Right lobe of liver (tissue), 6 donors: Measurements from ENCODE around the gene CHTF8. TPM values are rescaled to one million over a fixed set of nuclear protein-coding genes. Genes with fewer than 3 reads are reported as not detected.

Source experiments
- ATAC-seq, 4 donors: fragments of 200-7000 bp; cut with Tn5 transposase; one replicate each; pipeline ENCODE4 v1.9.1; 2020; ENCODE audit warnings: mild to moderate bottlenecking in 4 of 4, moderate library complexity in 4 of 4
- DNase-seq, 3 donors: peaks; one replicate each; pipeline ENCODE4 v3.0.0-alpha.2; 2020
- H3K27ac ChIP-seq, 3 donors: fragments of 200-600 bp; one replicate each; pipeline ENCODE4 v1.8.0; 2022
- H3K27me3 ChIP-seq, 2 donors: fragments of 200-600 bp; one replicate each; pipeline ENCODE4 v1.8.0; 2022
- H3K36me3 ChIP-seq, 4 donors: fragments of 200-600 bp; sonication (generic) in 1 of 4; one replicate each; pipeline versions ENCODE4 v1.5.1 to v1.8.0; 2017 to 2022; ENCODE audit warnings: control low read depth in 1 of 4
- H3K4me1 ChIP-seq, 4 donors: fragments of 200-600 bp; sonication (generic) in 1 of 4; one replicate each; pipeline versions ENCODE4 v1.5.1 to v1.8.0; 2017 to 2022; ENCODE audit warnings: control low read depth in 1 of 4
- H3K4me3 ChIP-seq, 3 donors: fragments of 200-600 bp; one replicate each; pipeline ENCODE4 v1.8.0; 2022
- H3K9me3 ChIP-seq, 4 donors: fragments of 200-600 bp; sonication (generic) in 1 of 4; one replicate each; pipeline versions ENCODE4 v1.5.1 to v1.8.0; 2017 to 2022; ENCODE audit warnings: control low read depth in 1 of 4
- POLR2A ChIP-seq: fragments of 450-650 bp; IDR thresholded peaks from one replicate; pipeline ENCODE4 v1.6.1; 2017; ENCODE audit warnings: antibody characterized with exemption, mild to moderate bottlenecking
- WGBS: methylation state at CpG from one replicate; pipeline ENCODE4 v1.1.6; 2018; ENCODE audit warnings: low coverage, low lambda C conversion rate; ENCODE audit not compliant: insufficient coverage; ENCODE audit errors: missing lambda C conversion rate; 5-methylcytosine and 5-hydroxymethylcytosine counted together
- intact Hi-C, 2 donors: fragments of 100-400 bp; cut with DNase I; formaldehyde crosslinking; loops; one replicate each; pipeline versions ENCODE4 v1.11.2 to v1.14.1; 2022
- total RNA-seq, 6 experiments: library from RNA; depleted of rRNA in 2 of 6; stranded (reverse); fragments of >200 nt in 2 of 6; fragmentation: NEBNext Ultra II Directional in 3 of 6; extraction: Animal tissue kit (Norgen Biotek cat#: 25700) in 3 of 6; gene quantifications; one replicate each; pipeline versions ENCODE4 v1.1.0 to v1.2.4, GENCODE V29; 2016 to 2023
- TF ChIP-seq, protein P1 (sequence below), 4 donors: fragments of 200-600 bp in 3 of 4; fragments of 450-650 bp in 1 of 4; IDR thresholded peaks; one replicate each; pipeline versions ENCODE4 v1.5.1 to v1.8.0; 2016 to 2022; ENCODE audit warnings: antibody characterized with exemption in 4 of 4, mild to moderate bottlenecking in 2 of 4
- donor health status: DM: no; HTN: yes; CAD: no.
- donor health status: DM: no; HTN: no; CAD: no.
- donor health status: DM: no; HTN: no; CAD: no.
- donor health status: DM: no; HTN: yes; CAD: no.
- donor health status: DM: no; HTN: yes; CAD: no.

Gene CHTF8
- total RNA-seq, 6 experiments from 2014 or later = 56.6 to 78.3 (median 65.4) TPM

GRCh38 chr16:69079697-69080096 is 52.7 kb downstream of the CHTF8 start:
- H3K4me3 ChIP-seq = no peak overlapping the region
- WGBS = 86% methylated on average over 2 of the region's 2 CpGs
- intact Hi-C loops = no loop called here
- no peaks in the 10 kb centered on the region for H3K9me3 ChIP-seq
- H3K27ac ChIP-seq = no peak overlapping the region
- H3K27me3 ChIP-seq = no peaks in the 10 kb centered on the region
- ATAC-seq (no peak), DNase-seq (no peak)
- peaks cover 0 to 5% (median 0%) of the 10 kb centered on the region in 4 donors for H3K36me3 ChIP-seq
- TF ChIP-seq POLR2A = no peak
- TF ChIP-seq, protein P1, sequence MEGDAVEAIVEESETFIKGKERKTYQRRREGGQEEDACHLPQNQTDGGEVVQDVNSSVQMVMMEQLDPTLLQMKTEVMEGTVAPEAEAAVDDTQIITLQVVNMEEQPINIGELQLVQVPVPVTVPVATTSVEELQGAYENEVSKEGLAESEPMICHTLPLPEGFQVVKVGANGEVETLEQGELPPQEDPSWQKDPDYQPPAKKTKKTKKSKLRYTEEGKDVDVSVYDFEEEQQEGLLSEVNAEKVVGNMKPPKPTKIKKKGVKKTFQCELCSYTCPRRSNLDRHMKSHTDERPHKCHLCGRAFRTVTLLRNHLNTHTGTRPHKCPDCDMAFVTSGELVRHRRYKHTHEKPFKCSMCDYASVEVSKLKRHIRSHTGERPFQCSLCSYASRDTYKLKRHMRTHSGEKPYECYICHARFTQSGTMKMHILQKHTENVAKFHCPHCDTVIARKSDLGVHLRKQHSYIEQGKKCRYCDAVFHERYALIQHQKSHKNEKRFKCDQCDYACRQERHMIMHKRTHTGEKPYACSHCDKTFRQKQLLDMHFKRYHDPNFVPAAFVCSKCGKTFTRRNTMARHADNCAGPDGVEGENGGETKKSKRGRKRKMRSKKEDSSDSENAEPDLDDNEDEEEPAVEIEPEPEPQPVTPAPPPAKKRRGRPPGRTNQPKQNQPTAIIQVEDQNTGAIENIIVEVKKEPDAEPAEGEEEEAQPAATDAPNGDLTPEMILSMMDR (IDR thresholded peaks at IDR 0.05) = no peak
- no peaks in the 10 kb centered on the region for H3K4me1 ChIP-seq

- intact Hi-C loops = no loop called here
- Histone ChIP-seq H3K27ac (no peak overlapping the region), H3K9me3 (no peaks in the 10 kb centered on the region), H3K27me3 (no peaks in the 10 kb centered on the region), H3K36me3 (no peaks in the 10 kb centered on the region), H3K4me3 (no peak overlapping the region), H3K4me1 (no peaks in the 10 kb centered on the region)
- no peak for TF ChIP-seq POLR2A
- TF ChIP-seq, protein P1 (IDR thresholded peaks at IDR 0.05) = no peak
- DNase-seq = no peak
- no peak for ATAC-seq
- WGBS = 81% methylated on average over 5 of the region's 7 CpGs
Observed at GRCh38 chr16:69078073-69078472, 54.3 kb downstream of the CHTF8 start.

DNA sequence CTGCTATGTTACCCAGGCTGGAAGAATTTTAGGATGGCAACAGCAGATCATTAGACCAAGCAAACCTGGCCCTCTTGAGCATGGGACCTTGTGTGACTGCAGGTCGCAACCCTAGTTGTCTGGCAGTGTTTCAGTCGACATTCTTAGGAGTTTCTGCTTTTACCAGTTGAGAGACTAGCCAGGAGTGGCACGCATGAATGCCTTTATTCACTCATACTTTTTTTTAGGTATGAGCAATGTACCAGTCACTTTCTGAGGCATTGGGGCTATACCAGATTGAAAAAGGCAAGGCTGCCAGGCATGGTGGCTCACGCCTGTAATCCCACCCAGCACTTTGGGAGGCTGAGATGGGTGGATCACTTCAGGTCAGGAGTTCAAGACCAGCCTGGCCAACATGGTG is 55.1 kb downstream of the CHTF8 start:
- H3K27ac ChIP-seq = no peak overlapping the region
- no peak overlapping the region for H3K4me3 ChIP-seq
- H3K9me3 ChIP-seq = no peaks in the 10 kb centered on the region
- TF ChIP-seq, protein P1 (IDR thresholded peaks at IDR 0.05) = no peak
- TF ChIP-seq POLR2A = no peak
- no peaks in the 10 kb centered on the region for H3K27me3 ChIP-seq
- H3K36me3 ChIP-seq = no peaks in the 10 kb centered on the region
- intact Hi-C loops = no loop called here
- WGBS = 75% methylated on average over 3 of the region's 4 CpGs
- DNase-seq = no peak
- no peaks in the 10 kb centered on the region for H3K4me1 ChIP-seq
- ATAC-seq = no peak

GRCh38 chr16:69073181-69073702 is 59.1 kb downstream of the CHTF8 start:
- 94% methylated on average over 8 of the region's 10 CpGs for WGBS
- Histone ChIP-seq H3K36me3 (no peaks in the 10 kb centered on the region), H3K4me1 (no peaks in the 10 kb centered on the region), H3K4me3 (no peak overlapping the region), H3K27ac (no peak overlapping the region), H3K9me3 (no peaks in the 10 kb centered on the region), H3K27me3 (no peaks in the 10 kb centered on the region)
- DNase-seq (no peak), ATAC-seq (peak in 1 of 4 donors; percentile 73)
- TF ChIP-seq POLR2A = no peak
- TF ChIP-seq, protein P1 (IDR thresholded peaks at IDR 0.05) = no peak
- intact Hi-C loops = no loop called here

GRCh38 chr16:69072640-69072974 is 59.8 kb downstream of the CHTF8 start:
- no peaks in the 10 kb centered on the region for H3K9me3 ChIP-seq
- no peak overlapping the region for H3K4me3 ChIP-seq
- H3K36me3 ChIP-seq = no peaks in the 10 kb centered on the region
- intact Hi-C loops = no loop called here
- TF ChIP-seq, protein P1 (IDR thresholded peaks at IDR 0.05) = no peak
- TF ChIP-seq POLR2A = no peak
- DNase-seq (no peak), ATAC-seq (no peak)
- H3K27ac ChIP-seq = no peak overlapping the region
- H3K4me1 ChIP-seq = no peaks in the 10 kb centered on the region
- WGBS = 71% methylated on average over 2 of the region's 2 CpGs
- no peaks in the 10 kb centered on the region for H3K27me3 ChIP-seq
